Measurements from ENCODE around the gene C6orf132. TPM values are rescaled to one million over a fixed set of nuclear protein-coding genes. Genes with fewer than 3 reads are reported as not detected.

C6orf132 gene
- polyA plus RNA-seq, 1 donor, result 0.29 TPM

DNA sequence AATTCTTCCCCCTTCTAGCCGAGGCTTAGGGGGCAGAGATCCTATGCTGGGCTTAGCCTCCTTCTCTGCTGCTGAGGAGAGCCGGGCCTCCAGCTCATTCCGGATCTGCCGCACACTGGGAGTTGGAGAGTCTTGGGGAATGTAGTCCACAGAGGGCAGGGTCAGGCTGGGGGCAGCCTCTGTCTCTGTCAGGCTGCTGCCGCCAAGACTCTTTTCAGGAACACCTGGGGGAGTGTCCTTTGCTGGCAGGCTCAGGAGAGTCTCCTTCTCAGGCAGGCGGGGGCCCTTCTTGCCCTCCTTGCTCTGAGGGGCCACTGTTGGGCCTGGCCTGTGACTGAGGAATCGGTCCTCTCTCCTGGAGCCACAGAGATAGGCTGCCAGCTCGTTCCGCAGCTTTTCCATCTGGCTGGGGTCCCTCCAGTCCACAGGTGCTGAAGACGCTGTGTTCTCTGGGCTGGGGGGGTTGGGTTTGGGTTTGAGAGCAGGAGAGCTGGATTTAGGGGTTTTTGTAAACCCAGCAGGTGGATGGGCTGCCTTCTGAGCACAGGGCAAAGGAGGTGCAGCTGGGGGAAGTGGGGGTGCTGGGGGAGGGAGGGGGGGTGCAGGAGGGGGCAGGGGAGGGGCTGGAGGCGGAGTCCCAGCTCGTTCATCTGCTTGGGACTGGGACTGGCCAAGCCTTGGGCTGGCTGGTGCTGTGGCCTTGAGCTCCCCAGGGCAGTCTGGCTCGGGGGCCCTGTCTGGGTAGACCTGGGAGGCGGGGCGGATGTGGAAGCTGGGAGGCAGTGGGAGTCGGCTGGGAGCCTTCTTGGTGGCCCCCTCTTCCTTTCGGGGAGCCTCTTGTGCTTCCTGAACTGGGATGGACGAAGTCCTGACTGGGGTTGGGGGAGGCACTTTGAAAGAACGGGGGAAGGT is 36.1 kb downstream of the C6orf132 start:
- no peak for DNase-seq (ENCODE audit: low read depth)

GRCh38 chr6:42105709-42106108 is 36.7 kb downstream of the C6orf132 start:
- DNase-seq (ENCODE audit: low read depth), result no peak

DNA sequence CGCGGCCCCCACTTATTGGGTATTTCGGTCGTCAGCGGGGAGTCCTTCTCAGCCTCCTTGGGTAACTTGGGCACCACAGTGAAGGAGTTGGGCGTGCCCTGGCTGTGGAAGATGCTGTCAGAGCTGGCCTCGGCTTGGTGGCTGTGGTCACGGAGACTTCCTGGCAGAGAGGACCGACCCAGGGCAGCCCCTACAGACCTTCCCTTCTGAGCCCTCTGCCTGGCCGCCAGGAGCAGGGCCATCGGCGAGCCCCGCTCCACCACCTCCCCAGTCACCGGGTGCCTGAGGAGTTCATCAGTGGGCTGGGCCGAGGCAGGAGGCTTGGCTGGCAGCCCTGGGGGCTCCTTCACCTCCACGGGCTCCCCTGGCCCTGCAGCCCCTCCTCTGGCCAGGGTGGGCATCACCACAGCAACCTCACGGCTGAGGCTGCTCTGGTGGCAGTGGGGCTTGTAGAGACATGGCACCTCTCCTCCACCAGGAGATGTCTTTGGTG is 37.2 kb downstream of the C6orf132 start:
- DNase-seq (ENCODE audit: low read depth), result no peak

DNA sequence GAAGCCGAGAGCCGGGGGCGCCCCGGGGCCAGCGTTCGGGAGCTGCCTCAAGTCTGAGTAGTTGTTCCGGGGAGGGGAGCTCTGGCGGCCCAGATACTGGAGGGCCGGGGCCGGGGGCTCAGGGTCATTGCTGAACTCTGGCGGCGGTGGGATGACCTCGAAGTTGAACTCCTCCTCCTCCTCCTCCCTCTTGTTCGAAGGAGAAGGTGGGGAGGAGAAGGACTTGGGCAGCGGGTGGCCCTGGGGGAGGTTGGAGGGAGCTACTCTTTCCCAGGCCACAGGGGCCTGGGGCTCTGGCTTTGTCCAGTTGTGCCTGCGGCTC is 37.7 kb downstream of the C6orf132 start:
- no peak for DNase-seq (ENCODE audit: low read depth)

- DNase-seq (ENCODE audit: low read depth), result peak; percentile 24
These were observed 38.2 kb downstream of the C6orf132 start for GRCh38 chr6:42104095-42104803.

DNA sequence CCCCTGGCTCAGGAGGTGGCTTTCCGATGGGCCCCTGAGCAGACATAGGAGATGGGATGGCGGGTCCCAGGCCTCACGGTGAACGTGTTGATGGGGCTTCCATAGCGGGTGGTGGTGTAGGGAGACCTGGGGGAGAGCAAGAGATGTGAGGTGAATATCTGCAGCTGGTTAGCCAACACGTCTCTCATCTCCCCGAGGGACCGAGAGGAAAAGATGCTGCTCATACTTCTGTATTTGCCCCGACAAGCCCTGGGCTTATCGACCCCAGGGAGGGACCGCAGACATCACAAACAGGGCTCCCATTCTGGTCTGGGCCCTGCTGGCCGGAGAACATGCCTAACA is 38.7 kb downstream of the C6orf132 start:
- DNase-seq (ENCODE audit: low read depth), result no peak

DNA sequence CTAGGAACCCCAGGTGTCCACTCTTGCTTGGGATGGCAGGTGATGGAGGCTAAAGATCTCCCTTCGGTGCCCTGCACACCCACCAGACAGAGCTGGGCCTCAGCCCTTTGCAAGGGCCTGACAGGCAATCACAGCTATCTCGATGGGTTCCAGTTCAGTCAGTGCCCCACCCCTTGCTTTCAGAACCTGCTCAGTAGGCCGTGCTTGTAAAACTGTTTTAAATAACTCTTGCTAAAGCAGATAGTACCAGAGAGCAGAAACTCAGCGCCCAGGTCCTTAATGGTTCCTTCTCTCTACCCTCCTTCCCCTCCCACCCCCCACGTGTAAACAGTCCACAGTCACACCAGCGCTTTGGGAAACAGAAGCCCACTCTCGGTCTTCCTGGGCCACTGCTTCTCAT is 39.2 kb downstream of the C6orf132 start:
- no peak for DNase-seq (ENCODE audit: low read depth)

- DNase-seq (ENCODE audit: low read depth), result no peak
These were observed 41.2 kb downstream of the C6orf132 start for GRCh38 chr6:42101186-42101657.

- DNase-seq (ENCODE audit: low read depth), result no peak
These were observed 42.2 kb downstream of the C6orf132 start for GRCh38 chr6:42100029-42100901.

- DNase-seq (ENCODE audit: low read depth), result no peak
These were observed 42.9 kb downstream of the C6orf132 start for GRCh38 chr6:42099340-42100028.

GRCh38 chr6:42095776-42096541 is 46.5 kb downstream of the C6orf132 start:
- no peak for DNase-seq (ENCODE audit: low read depth)

GRCh38 chr6:42095094-42095493 is 47.3 kb downstream of the C6orf132 start:
- no peak for DNase-seq (ENCODE audit: low read depth)

- no peak for DNase-seq (ENCODE audit: low read depth)
These were observed 48.7 kb downstream of the C6orf132 start for GRCh38 chr6:42093582-42094329.

- DNase-seq (ENCODE audit: low read depth), result no peak
These were observed 50.7 kb downstream of the C6orf132 start for GRCh38 chr6:42091718-42092023.

- no peak for DNase-seq (ENCODE audit: low read depth)
These were observed 51.4 kb downstream of the C6orf132 start for GRCh38 chr6:42090819-42091717.

DNA sequence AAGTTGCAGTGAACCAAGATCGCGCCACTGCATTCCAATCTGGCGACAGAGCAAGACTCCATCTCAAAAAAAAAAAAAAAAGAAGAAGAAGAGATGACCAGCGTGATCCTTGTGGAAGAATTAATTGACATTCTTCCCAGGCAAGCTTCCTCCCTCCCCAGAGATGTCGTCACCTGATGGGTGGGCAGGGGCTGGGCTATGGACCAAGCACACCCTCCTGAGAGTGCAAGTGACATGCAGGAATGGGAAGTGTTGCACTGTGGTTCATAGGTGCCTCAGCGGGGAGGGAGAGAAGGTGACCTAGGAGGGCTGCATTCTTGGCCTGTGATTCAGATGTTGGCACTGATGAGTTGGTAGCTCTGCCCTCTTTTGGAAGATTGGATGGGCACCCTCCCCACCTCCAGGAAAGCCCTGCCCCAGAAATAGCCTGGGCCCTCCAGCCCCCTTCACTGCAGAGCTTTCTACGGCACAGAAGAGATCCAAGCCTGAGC is 54.3 kb downstream of the C6orf132 start:
- DNase-seq (ENCODE audit: low read depth), result no peak

DNA sequence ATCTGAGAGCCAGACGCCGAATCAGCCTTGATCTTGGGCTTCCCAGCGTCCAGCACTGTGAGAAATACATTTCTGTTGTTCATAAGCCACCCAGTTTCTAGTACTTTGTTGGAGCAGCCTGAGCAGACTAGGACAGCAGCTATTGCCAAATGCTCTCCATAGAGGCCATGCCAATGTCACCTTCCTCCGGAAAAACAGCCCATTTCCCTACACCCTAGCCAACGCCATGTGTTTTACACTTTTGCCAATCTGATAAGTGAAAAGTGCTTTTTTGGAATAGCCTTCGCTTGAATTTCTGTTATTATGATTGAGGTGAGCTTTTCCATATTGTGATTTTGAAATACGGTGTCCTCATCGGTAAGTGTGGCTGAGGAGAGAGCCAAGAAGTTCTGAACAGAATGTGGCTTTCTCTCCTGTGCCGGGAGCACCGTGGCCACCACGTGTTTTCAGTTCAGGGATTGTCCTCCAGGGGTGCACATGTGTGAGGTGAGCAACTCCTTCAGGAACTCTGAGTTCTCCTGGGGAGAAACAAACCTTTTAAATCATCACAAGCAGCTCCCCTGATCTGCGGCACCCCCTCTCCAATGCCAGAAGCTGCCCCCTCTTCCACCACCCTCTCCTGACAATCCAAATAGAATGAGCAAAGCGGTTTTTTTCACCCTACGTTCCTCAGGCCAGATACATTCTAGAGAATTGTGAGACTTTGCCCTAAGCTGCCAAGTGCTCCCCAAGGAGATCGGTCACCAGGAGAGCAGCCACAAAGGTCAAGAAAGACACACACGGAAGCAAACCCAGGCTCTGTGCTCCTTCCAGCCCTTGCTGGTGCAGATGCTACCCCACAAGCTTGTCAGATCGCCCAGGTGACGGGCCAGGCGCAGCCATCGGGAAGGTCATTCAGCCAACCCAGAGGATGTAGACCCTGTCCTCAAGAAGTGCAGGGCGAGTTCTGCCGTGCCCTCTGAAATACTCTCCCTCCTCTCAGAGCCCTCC is 56.1 kb downstream of the C6orf132 start:
- DNase-seq (ENCODE audit: low read depth), result no peak

- DNase-seq (ENCODE audit: low read depth), result no peak
These were observed 57.5 kb downstream of the C6orf132 start for GRCh38 chr6:42084889-42085288.
